GM18499 (cell line): ENCODE results near the gene RHOT1.

ENCODE experiments used
- ATAC-seq: cut with Tn5 transposase; IDR thresholded peaks from one replicate; pipeline ENCODE4 v1.9.1; 2021; ENCODE audit warnings: moderate number of reproducible peaks; ENCODE audit not compliant: insufficient read depth, unreplicated experiment

The RHOT1 gene

GRCh38 chr17:32266051-32266388, 123.7 kb downstream of the RHOT1 start:
- no peak for ATAC-seq

GRCh38 chr17:32266389-32267301, 124.3 kb downstream of the RHOT1 start:
- ATAC-seq, result no peak

GRCh38 chr17:32267690-32268205, 125.4 kb downstream of the RHOT1 start:
- ATAC-seq, result no peak

- ATAC-seq, result no peak
Observed at GRCh38 chr17:32268734-32269288, 126.5 kb downstream of the RHOT1 start.

GRCh38 chr17:32269377-32269776, 127.1 kb downstream of the RHOT1 start:
- ATAC-seq, result no peak

GRCh38 chr17:32271844-32272243, 129.5 kb downstream of the RHOT1 start:
- no peak for ATAC-seq

GRCh38 chr17:32274101-32274500, 131.8 kb downstream of the RHOT1 start:
- ATAC-seq, result no peak

- ATAC-seq, result no peak
Observed at GRCh38 chr17:32274643-32275042, 132.3 kb downstream of the RHOT1 start.
